Testis (tissue), 5 donors: ENCODE results near the gene ARF4. TPM values are rescaled to one million over a fixed set of nuclear protein-coding genes. Genes with fewer than 3 reads are reported as not detected.
"Not testable (repeated sequence)": the region's sequence is repeated elsewhere in the genome, so short reads cannot be mapped to it uniquely, and the experiment has no call there.

Experiments used
- DNase-seq: peaks from one replicate; pipeline ENCODE4 v3.0.0-alpha.2; 2019
- H3K27ac ChIP-seq, 2 donors: fragments of 200-600 bp; sonication (generic); one replicate each; pipeline ENCODE4 v1.5.1; 2019
- H3K27me3 ChIP-seq: fragments of 200-600 bp; sonication (generic); one replicate; pipeline ENCODE4 v1.5.1; 2019
- H3K36me3 ChIP-seq: fragments of 200-600 bp; sonication (generic); one replicate; pipeline ENCODE4 v1.5.1; 2017; ENCODE audit warnings: low read depth; ENCODE audit errors: missing control alignments
- H3K4me1 ChIP-seq: fragments of 200-600 bp; sonication (generic); one replicate; pipeline ENCODE4 v1.5.1; 2019
- H3K4me3 ChIP-seq, 2 donors: fragments of 200-600 bp; sonication (generic); one replicate each; pipeline ENCODE4 v1.5.1; 2017 to 2019
- H3K9me3 ChIP-seq: fragments of 200-600 bp; sonication (generic); one replicate; pipeline ENCODE4 v1.5.1; 2017
- POLR2A ChIP-seq: fragments of 450-650 bp; IDR thresholded peaks from one replicate; pipeline ENCODE4 v1.6.1; 2017; ENCODE audit warnings: antibody characterized with exemption, mild to moderate bottlenecking, moderate library complexity
- WGBS, 2 donors: methylation state at CpG; one replicate each; pipeline ENCODE4 v1.1.5; 2018; 5-methylcytosine and 5-hydroxymethylcytosine counted together
- intact Hi-C: fragments of 100-400 bp; cut with DNase I; formaldehyde crosslinking; loops from one replicate; pipeline ENCODE4 v1.15.1; 2023; ENCODE audit warnings: low total_unique reads
- long read RNA-seq, 2 donors: transcript quantifications; one replicate each; lab custom pipeline, GENCODE V29; 2026
- polyA plus RNA-seq: library from polyadenylated mRNA; stranded (reverse); fragments of 350-450 nt; fragmentation: Illumina TruSeq; extraction: RNeasy Lipid Tissue Mini Kit (QIAGEN cat#74804); gene quantifications from one replicate; pipeline ENCODE4 v1.2.3, GENCODE V29; 2014; ENCODE audit warnings: low read depth, low replicate concordance; ENCODE audit not compliant: insufficient read depth
- total RNA-seq, 2 donors: library from RNA; depleted of rRNA; stranded (reverse); fragments of >200 nt; gene quantifications; one replicate each; pipeline ENCODE4 v1.2.3, GENCODE V29; 2016
- TF ChIP-seq, protein P1 (sequence below), 3 experiments: fragments of 450-650 bp in 2 of 3; fragments of 200-600 bp in 1 of 3; sonication (generic) in 1 of 3; IDR thresholded peaks; one replicate each; pipeline ENCODE4 v1.5.1; 2016 to 2019; ENCODE audit warnings: antibody characterized with exemption in 3 of 3, mild to moderate bottlenecking in 2 of 3, moderate library complexity in 1 of 3

ARF4 gene
- total RNA-seq, result 100 to 1,000 TPM; 169 to 205 TPM
- polyA plus RNA-seq, result 224 TPM
- long read RNA-seq, donor 1, transcript ARF4-201 (6 exons, 1,660 nt), result major isoform, 118 of 130 reads
- long read RNA-seq, donor 1, partial matches to known transcripts, result 10 of 130 reads
- long read RNA-seq, donor 1, other reads (novel, unspliced or antisense), result 0 of 130 reads
- long read RNA-seq, donor 2, transcript ARF4-201 (6 exons, 1,660 nt), result major isoform, 88 of 97 reads
- long read RNA-seq, donor 2, partial matches to known transcripts, result 0 of 97 reads
- long read RNA-seq, donor 2, other reads (novel, unspliced or antisense), result 5 of 97 reads

- 1% methylated on average over 18 to 60 of the region's 67 CpGs for WGBS, 2 donors
- Histone ChIP-seq H3K27me3 (no peaks in the 10 kb centered on the region), H3K9me3 (no peaks in the 10 kb centered on the region), H3K36me3 (no peaks in the 10 kb centered on the region), H3K27ac (peak within 1 kb of the TSS; percentile 92 to 98), H3K4me1 (peaks cover 44% of the 10 kb centered on the region), H3K4me3 (peak within 1 kb of the TSS; percentile 91 to 97)
- peak; percentile 98 for DNase-seq
- intact Hi-C loops, result loop anchor here (5.0 kb wide), 1 partner anchor 160 kb away; the partner anchor contains the start of gene SLMAP
- peak; percentile 93 for TF ChIP-seq POLR2A
- TF ChIP-seq, protein P1, sequence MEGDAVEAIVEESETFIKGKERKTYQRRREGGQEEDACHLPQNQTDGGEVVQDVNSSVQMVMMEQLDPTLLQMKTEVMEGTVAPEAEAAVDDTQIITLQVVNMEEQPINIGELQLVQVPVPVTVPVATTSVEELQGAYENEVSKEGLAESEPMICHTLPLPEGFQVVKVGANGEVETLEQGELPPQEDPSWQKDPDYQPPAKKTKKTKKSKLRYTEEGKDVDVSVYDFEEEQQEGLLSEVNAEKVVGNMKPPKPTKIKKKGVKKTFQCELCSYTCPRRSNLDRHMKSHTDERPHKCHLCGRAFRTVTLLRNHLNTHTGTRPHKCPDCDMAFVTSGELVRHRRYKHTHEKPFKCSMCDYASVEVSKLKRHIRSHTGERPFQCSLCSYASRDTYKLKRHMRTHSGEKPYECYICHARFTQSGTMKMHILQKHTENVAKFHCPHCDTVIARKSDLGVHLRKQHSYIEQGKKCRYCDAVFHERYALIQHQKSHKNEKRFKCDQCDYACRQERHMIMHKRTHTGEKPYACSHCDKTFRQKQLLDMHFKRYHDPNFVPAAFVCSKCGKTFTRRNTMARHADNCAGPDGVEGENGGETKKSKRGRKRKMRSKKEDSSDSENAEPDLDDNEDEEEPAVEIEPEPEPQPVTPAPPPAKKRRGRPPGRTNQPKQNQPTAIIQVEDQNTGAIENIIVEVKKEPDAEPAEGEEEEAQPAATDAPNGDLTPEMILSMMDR (IDR thresholded peaks at IDR 0.05), result peak in 1 of 3 experiments; percentile 26
These were observed at the start of gene ARF4 for GRCh38 chr3:57597127-57597923. ARF4 (minus strand) TSS chr3:57597344; CDS start chr3:57597140, 204 bp downstream.

GRCh38 chr3:57646723-57647122, 49.6 kb upstream of the ARF4 start:
- no peak for TF ChIP-seq POLR2A
- TF ChIP-seq, protein P1 (IDR thresholded peaks at IDR 0.05), result peak in 1 of 3 experiments; percentile 8
- 62 to 70% methylated on average over 2 of the region's 2 CpGs for WGBS, 2 donors
- Histone ChIP-seq H3K4me3 (no peak overlapping the region), H3K27me3 (no peaks in the 10 kb centered on the region), H3K27ac (no peak overlapping the region), H3K9me3 (no peaks in the 10 kb centered on the region), H3K4me1 (peaks cover 2% of the 10 kb centered on the region), H3K36me3 (no peaks in the 10 kb centered on the region)
- peak; percentile 50 for DNase-seq
- intact Hi-C loops, result no loop called here

DNA sequence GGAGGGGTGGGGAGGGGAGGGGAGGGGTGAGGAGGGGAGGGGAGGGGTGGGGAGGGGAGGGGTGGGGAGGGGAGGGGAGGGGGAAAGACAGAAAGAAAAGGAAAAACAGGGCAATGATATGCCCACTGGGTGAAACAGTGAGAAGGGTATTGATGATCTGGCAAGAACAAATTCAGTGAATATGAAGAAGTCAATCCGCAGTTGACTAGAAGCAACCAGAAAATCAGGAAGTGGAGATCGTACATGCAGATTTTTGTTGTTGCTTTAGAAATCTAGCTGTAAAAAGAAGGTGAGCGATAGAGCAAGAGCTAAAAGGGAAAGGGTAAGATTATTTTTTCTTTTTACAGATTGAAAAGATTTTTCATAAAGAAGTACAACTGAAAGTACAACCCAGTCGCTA, 47.6 kb upstream of the ARF4 start:
- WGBS, 2 donors, result 89 to 95% methylated on average over 4 of the region's 4 CpGs
- TF ChIP-seq, protein P1 (IDR thresholded peaks at IDR 0.05), result no peak
- no peak for TF ChIP-seq POLR2A
- no peak for DNase-seq
- intact Hi-C loops, result no loop called here
- Histone ChIP-seq H3K27me3 (no peaks in the 10 kb centered on the region), H3K4me3 (no peak overlapping the region), H3K36me3 (no peaks in the 10 kb centered on the region), H3K4me1 (peaks cover 2% of the 10 kb centered on the region), H3K27ac (no peak overlapping the region), H3K9me3 (no peaks in the 10 kb centered on the region)

DNA sequence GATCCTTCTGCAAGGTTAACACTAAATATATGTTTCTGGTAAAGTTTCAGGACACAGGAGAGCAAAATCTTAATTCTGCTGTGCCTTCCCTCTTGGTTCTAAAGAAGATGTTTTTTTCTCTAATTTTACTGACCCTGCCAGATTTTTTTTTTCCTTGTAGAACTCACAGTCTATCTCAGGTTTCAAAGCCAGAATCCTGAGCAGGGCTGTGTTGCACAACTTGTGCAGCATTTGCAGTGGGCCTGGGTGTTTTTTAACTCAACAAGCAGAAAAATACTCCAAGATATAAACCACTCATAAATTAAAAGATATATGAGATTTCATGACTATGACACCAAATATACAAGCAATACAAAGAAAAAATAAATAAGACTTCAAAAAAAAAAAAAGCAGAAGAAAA, 40.2 kb upstream of the ARF4 start:
- H3K4me3 ChIP-seq, result no peak overlapping the region
- no peak for TF ChIP-seq POLR2A
- TF ChIP-seq, protein P1 (IDR thresholded peaks at IDR 0.05), result no peak
- H3K27me3 ChIP-seq, result no peaks in the 10 kb centered on the region
- H3K27ac ChIP-seq, result no peak overlapping the region
- H3K9me3 ChIP-seq, result no peaks in the 10 kb centered on the region
- intact Hi-C loops, result no loop called here
- no peaks in the 10 kb centered on the region for H3K36me3 ChIP-seq
- DNase-seq, result no peak
- no peaks in the 10 kb centered on the region for H3K4me1 ChIP-seq

GRCh38 chr3:57634259-57634658, 37.1 kb upstream of the ARF4 start:
- H3K4me1 ChIP-seq, H3K27ac ChIP-seq, H3K36me3 ChIP-seq, H3K4me3 ChIP-seq, H3K9me3 ChIP-seq, DNase-seq, H3K27me3 ChIP-seq, intact Hi-C loops: not testable (repeated sequence)
- 85 to 100% methylated on average over 3 of the region's 3 CpGs for WGBS, 2 donors
